ENCODE measurements around the gene TRAF3IP1.
"Not testable (repeated sequence)": the region's sequence is repeated elsewhere in the genome, so short reads cannot be mapped to it uniquely, and the experiment has no call there.

TRAF3IP1 gene

DNA sequence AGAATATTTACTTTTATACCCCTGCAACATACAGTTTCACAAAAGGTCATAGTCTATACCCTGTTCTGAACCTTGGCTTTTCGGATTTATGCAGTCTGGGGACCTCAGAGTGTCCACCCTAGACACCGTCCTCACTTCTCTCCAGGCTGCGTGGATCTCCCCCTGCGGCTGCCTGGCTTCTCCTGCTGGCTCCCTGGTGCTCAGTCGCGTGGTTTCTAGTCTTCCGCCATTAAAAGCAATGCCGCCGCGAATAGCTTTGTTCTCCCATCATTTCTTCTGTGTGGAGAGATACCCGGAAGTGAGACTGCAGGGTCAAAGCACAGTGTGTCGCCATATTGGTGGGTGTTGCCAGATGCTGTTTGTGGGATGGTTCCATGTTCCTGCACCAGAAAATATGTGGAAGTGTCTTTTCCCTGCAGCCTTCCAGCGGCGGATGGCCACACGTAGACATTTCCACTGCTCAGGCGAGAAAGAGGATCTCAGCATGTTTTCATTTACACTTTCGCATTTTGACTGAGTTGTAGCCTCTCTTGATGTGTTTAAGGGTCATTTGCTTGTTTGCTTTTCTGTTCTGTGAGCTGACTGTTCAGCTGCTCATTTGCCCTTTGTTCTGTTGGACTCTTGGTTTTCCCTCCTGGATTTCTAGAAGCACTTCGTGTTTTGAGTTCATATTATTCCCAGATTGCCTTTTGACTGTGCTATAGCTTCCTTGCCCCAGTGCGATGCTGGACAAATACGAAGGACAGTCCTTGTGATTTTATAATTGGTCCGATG, 83.5 kb downstream of the TRAF3IP1 start:
- H3K27me3 ChIP-seq (ENCODE audit: insufficient read depth, low read length, poor library complexity) = no peaks in the 10 kb centered on the region
- H3K4me3 ChIP-seq (ENCODE audit: low read length) = no peak overlapping the region
- no peaks in the 10 kb centered on the region for H3K4me1 ChIP-seq (ENCODE audit: control insufficient read depth, low read depth, low read length)
- H3K56ac ChIP-seq (ENCODE audit: low read length) = no peak overlapping the region
- H3K36me3 ChIP-seq (ENCODE audit: control insufficient read depth, insufficient read depth, low read length) = no peaks in the 10 kb centered on the region
- no peaks in the 10 kb centered on the region for H3K79me1 ChIP-seq (ENCODE audit: low read length)
- no peak overlapping the region for H3K4ac ChIP-seq (ENCODE audit: low read depth, low read length)
- H3K4me2 ChIP-seq (ENCODE audit: low read length) = no peak overlapping the region
- H3K9ac ChIP-seq (ENCODE audit: low read length) = no peak overlapping the region
- H4K5ac ChIP-seq (ENCODE audit: low read length) = no peak overlapping the region
- H2BK5ac ChIP-seq (ENCODE audit: low read length) = no peak overlapping the region
- no peak for DNase-seq
- no peak overlapping the region for H2AK5ac ChIP-seq (ENCODE audit: low read length)
- no peak overlapping the region for H3K27ac ChIP-seq (ENCODE audit: low read depth, low read length)
- H2BK15ac ChIP-seq (replicated peaks; ENCODE audit: low read depth) = no peak overlapping the region
- no peak overlapping the region for H2BK120ac ChIP-seq (ENCODE audit: low read depth, low read length)
- no peak overlapping the region for H4K8ac ChIP-seq (ENCODE audit: low read depth, low read length)
- H3K23ac ChIP-seq (ENCODE audit: low read length) = no peak overlapping the region
- no CpG with 5 or more reads among the region's 21 CpGs for WGBS (ENCODE audit: extremely low coverage, insufficient coverage, low lambda C conversion rate)
- no peak overlapping the region for H3K18ac ChIP-seq (ENCODE audit: low read length)
- H3K79me2 ChIP-seq (ENCODE audit: control insufficient read depth, insufficient read depth, low read length) = no peaks in the 10 kb centered on the region

DNA sequence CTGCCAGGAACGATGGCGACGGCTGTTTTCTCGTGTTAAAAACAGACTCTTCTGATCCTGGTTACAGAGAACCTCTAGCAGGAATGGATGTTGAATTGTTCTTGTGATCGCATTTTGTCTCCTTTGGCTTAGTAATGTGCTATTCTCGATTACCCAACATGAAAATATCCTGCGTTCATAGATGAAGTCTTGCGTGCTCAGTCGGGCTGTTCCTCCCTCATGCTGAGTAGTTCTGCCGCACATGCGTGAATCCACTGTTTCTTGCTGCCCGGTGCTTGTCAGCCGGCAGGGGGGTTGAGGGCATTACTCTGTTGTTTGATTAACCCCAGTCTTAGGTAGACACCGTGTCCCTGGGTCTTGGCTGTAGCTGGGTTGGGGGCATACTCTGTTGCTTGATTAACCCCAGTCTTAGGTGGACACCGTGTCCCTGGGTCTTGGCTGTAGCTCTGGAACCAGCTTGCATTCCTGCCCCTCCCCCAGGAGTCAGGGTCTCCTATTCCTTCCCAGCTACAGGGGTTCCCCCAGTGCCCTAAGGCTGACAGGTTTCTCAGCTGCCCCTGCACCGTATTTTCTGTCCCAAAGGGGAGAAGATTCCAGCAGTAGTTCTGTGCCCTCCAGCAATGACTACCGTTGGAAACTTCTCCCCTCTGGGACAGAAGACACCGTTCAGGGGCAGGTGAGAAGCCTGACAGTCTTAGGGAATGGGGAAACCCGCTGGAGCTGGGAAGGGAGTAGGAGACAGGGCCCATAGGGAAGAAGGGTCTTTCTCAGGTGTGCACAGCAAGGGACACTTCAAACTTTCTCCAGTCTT, 84.3 kb downstream of the TRAF3IP1 start:
- H3K4ac ChIP-seq (ENCODE audit: low read depth, low read length) = no peak overlapping the region
- H4K8ac ChIP-seq (ENCODE audit: low read depth, low read length) = no peak overlapping the region
- no peaks in the 10 kb centered on the region for H3K36me3 ChIP-seq (ENCODE audit: control insufficient read depth, insufficient read depth, low read length)
- no peak overlapping the region for H2AK5ac ChIP-seq (ENCODE audit: low read length)
- H3K27ac ChIP-seq (ENCODE audit: low read depth, low read length) = no peak overlapping the region
- no peak for DNase-seq
- no peak overlapping the region for H3K9ac ChIP-seq (ENCODE audit: low read length)
- no peaks in the 10 kb centered on the region for H3K79me1 ChIP-seq (ENCODE audit: low read length)
- no peak overlapping the region for H2BK120ac ChIP-seq (ENCODE audit: low read depth, low read length)
- H3K27me3 ChIP-seq (ENCODE audit: insufficient read depth, low read length, poor library complexity) = no peaks in the 10 kb centered on the region
- no peak overlapping the region for H4K5ac ChIP-seq (ENCODE audit: low read length)
- H3K4me1 ChIP-seq (ENCODE audit: control insufficient read depth, low read depth, low read length) = no peaks in the 10 kb centered on the region
- no peak overlapping the region for H2BK5ac ChIP-seq (ENCODE audit: low read length)
- no peaks in the 10 kb centered on the region for H3K79me2 ChIP-seq (ENCODE audit: control insufficient read depth, insufficient read depth, low read length)
- H3K23ac ChIP-seq (ENCODE audit: low read length) = no peak overlapping the region
- no peak overlapping the region for H3K4me2 ChIP-seq (ENCODE audit: low read length)
- H3K18ac ChIP-seq (ENCODE audit: low read length) = no peak overlapping the region
- no peak overlapping the region for H2BK15ac ChIP-seq (replicated peaks; ENCODE audit: low read depth)
- H3K4me3 ChIP-seq (ENCODE audit: low read length) = no peak overlapping the region
- WGBS (ENCODE audit: extremely low coverage, insufficient coverage, low lambda C conversion rate) = no CpG with 5 or more reads among the region's 19 CpGs
- no peak overlapping the region for H3K56ac ChIP-seq (ENCODE audit: low read length)

DNA sequence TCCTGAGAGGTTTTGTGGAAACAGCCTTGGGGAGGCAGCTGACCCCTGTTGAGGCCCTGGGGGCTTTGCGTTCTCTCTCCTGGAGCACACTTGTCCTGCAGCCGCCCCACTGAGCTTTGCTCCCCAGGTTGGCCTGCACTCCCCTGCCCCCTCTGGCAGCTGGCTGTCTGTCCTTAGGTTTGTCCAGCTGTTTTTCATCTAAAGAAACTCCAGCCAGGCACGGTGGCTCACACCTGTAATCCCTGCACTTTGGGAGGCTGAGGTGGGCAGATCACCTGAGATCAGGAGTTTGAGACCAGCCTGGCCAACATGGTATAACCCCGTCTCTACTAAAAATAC, 84.9 kb downstream of the TRAF3IP1 start:
- not testable (repeated sequence) for H3K4ac ChIP-seq (ENCODE audit: low read depth, low read length); H3K23ac ChIP-seq (ENCODE audit: low read length); H3K4me1 ChIP-seq (ENCODE audit: control insufficient read depth, low read depth, low read length); H3K79me2 ChIP-seq (ENCODE audit: control insufficient read depth, insufficient read depth, low read length); H3K4me2 ChIP-seq (ENCODE audit: low read length); DNase-seq; H3K56ac ChIP-seq (ENCODE audit: low read length); H3K27ac ChIP-seq (ENCODE audit: low read depth, low read length); H4K5ac ChIP-seq (ENCODE audit: low read length); H3K4me3 ChIP-seq (ENCODE audit: low read length); H3K79me1 ChIP-seq (ENCODE audit: low read length); H4K8ac ChIP-seq (ENCODE audit: low read depth, low read length); H2AK5ac ChIP-seq (ENCODE audit: low read length); H3K18ac ChIP-seq (ENCODE audit: low read length); H2BK120ac ChIP-seq (ENCODE audit: low read depth, low read length); H3K27me3 ChIP-seq (ENCODE audit: insufficient read depth, low read length, poor library complexity); H3K36me3 ChIP-seq (ENCODE audit: control insufficient read depth, insufficient read depth, low read length); H2BK5ac ChIP-seq (ENCODE audit: low read length); H2BK15ac ChIP-seq (replicated peaks; ENCODE audit: low read depth); H3K9ac ChIP-seq (ENCODE audit: low read length)
- no CpG with 5 or more reads among the region's 4 CpGs for WGBS (ENCODE audit: extremely low coverage, insufficient coverage, low lambda C conversion rate)

DNA sequence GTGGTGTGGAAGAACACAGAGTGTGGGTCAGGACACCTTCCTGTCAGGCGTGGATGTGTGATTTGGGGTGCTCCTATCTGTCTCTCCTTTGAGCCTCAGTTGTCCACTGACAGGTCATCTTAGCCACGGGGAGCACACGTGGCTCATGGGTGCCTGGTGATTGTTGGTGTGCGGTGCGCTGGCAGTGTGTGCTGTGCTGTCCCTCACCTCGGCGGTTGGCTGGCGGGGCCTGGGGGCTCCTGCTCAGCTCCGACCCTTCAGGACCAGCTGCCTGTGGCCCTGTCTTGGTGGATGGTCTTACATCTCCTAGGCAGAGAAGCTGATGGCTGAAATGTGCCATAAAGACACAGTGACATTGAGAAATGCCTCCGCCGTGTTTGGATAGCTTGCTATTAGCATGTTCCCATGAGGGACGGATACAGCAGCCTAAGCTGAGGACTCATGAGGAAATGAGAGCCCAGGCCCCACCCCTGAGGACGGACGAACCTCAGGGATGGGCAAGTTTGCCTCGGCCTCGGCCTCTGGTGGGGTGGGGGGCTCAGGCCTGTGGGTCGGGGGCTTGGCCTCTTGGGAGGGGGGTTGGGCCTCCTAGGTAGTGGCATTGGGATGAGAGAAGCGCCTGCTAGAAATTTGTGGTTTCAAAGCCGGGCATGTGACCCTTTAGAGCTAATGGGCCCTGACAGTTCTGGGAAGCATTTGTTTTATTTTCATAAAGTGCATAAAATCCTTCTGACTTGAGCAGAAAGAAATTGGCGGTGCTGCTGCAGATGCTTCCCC, 86.1 kb downstream of the TRAF3IP1 start:
- Histone ChIP-seq H3K56ac (ENCODE audit: low read length) (no peak overlapping the region), H3K18ac (ENCODE audit: low read length) (no peak overlapping the region), H3K4me3 (ENCODE audit: low read length) (no peak overlapping the region), H2BK120ac (ENCODE audit: low read depth, low read length) (no peak overlapping the region), H3K9ac (ENCODE audit: low read length) (no peak overlapping the region), H3K4me2 (ENCODE audit: low read length) (no peak overlapping the region), H3K79me1 (ENCODE audit: low read length) (no peaks in the 10 kb centered on the region), H2BK5ac (ENCODE audit: low read length) (no peak overlapping the region), H3K4ac (ENCODE audit: low read depth, low read length) (no peak overlapping the region), H3K36me3 (ENCODE audit: control insufficient read depth, insufficient read depth, low read length) (no peaks in the 10 kb centered on the region), H3K4me1 (ENCODE audit: control insufficient read depth, low read depth, low read length) (no peaks in the 10 kb centered on the region), H3K79me2 (ENCODE audit: control insufficient read depth, insufficient read depth, low read length) (no peaks in the 10 kb centered on the region), H2AK5ac (ENCODE audit: low read length) (no peak overlapping the region), H3K23ac (ENCODE audit: low read length) (no peak overlapping the region), H2BK15ac (replicated peaks; ENCODE audit: low read depth) (no peak overlapping the region), H4K5ac (ENCODE audit: low read length) (no peak overlapping the region), H3K27me3 (ENCODE audit: insufficient read depth, low read length, poor library complexity) (no peaks in the 10 kb centered on the region), H4K8ac (ENCODE audit: low read depth, low read length) (no peak overlapping the region), H3K27ac (ENCODE audit: low read depth, low read length) (no peak overlapping the region)
- DNase-seq = no peak
- WGBS (ENCODE audit: extremely low coverage, insufficient coverage, low lambda C conversion rate) = no CpG with 5 or more reads among the region's 20 CpGs

DNA sequence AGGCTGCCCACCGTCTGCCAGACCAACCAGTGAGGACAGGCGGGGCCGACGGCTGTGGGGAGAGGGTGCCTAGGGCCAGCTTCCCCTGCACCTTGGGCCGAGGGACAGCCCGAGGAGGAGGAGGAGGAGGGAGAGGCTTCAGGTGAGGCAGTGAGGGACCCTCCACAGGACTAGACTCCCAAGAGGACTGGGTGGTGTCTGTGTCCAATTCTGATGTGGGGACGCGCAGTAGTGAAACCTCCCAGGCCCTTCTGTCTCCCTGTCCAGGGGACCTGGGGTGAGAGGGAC, 86.6 kb downstream of the TRAF3IP1 start:
- no peak for DNase-seq
- no peak overlapping the region for H3K9ac ChIP-seq (ENCODE audit: low read length)
- no peak overlapping the region for H2BK120ac ChIP-seq (ENCODE audit: low read depth, low read length)
- H3K79me2 ChIP-seq (ENCODE audit: control insufficient read depth, insufficient read depth, low read length) = no peaks in the 10 kb centered on the region
- H2AK5ac ChIP-seq (ENCODE audit: low read length) = no peak overlapping the region
- H3K18ac ChIP-seq (ENCODE audit: low read length) = no peak overlapping the region
- H2BK15ac ChIP-seq (replicated peaks; ENCODE audit: low read depth) = no peak overlapping the region
- no peak overlapping the region for H4K5ac ChIP-seq (ENCODE audit: low read length)
- no CpG with 5 or more reads among the region's 8 CpGs for WGBS (ENCODE audit: extremely low coverage, insufficient coverage, low lambda C conversion rate)
- H3K23ac ChIP-seq (ENCODE audit: low read length) = no peak overlapping the region
- no peak overlapping the region for H3K4me3 ChIP-seq (ENCODE audit: low read length)
- H3K27me3 ChIP-seq (ENCODE audit: insufficient read depth, low read length, poor library complexity) = no peaks in the 10 kb centered on the region
- H2BK5ac ChIP-seq (ENCODE audit: low read length) = no peak overlapping the region
- no peak overlapping the region for H3K4me2 ChIP-seq (ENCODE audit: low read length)
- no peak overlapping the region for H3K4ac ChIP-seq (ENCODE audit: low read depth, low read length)
- no peaks in the 10 kb centered on the region for H3K79me1 ChIP-seq (ENCODE audit: low read length)
- no peak overlapping the region for H3K56ac ChIP-seq (ENCODE audit: low read length)
- no peaks in the 10 kb centered on the region for H3K36me3 ChIP-seq (ENCODE audit: control insufficient read depth, insufficient read depth, low read length)
- no peak overlapping the region for H4K8ac ChIP-seq (ENCODE audit: low read depth, low read length)
- no peaks in the 10 kb centered on the region for H3K4me1 ChIP-seq (ENCODE audit: control insufficient read depth, low read depth, low read length)
- no peak overlapping the region for H3K27ac ChIP-seq (ENCODE audit: low read depth, low read length)
